Choroid plexus epithelial cell (primary cell): ENCODE measurements around the gene CIT.

Source experiments
- DNase-seq: peaks from one replicate; pipeline ENCODE4 v3.0.0-alpha.2; 2010; ENCODE audit warnings: low read depth
- H3K4me3 ChIP-seq: 2 replicates; pipeline ENCODE4 v1.5.1; 2011; ENCODE audit warnings: low read depth, mild to moderate bottlenecking, control low read depth, low read length, moderate library complexity
- CTCF ChIP-seq: conservative IDR thresholded peaks from 2 replicates; pipeline ENCODE4 v1.5.1; 2011; ENCODE audit warnings: low read depth, mild to moderate bottlenecking, control low read depth, inconsistent platforms, low read length, moderate library complexity

Gene CIT

GRCh38 chr12:119649202-119649808, 227.8 kb downstream of the CIT start:
- DNase-seq = peak; percentile 11

DNA sequence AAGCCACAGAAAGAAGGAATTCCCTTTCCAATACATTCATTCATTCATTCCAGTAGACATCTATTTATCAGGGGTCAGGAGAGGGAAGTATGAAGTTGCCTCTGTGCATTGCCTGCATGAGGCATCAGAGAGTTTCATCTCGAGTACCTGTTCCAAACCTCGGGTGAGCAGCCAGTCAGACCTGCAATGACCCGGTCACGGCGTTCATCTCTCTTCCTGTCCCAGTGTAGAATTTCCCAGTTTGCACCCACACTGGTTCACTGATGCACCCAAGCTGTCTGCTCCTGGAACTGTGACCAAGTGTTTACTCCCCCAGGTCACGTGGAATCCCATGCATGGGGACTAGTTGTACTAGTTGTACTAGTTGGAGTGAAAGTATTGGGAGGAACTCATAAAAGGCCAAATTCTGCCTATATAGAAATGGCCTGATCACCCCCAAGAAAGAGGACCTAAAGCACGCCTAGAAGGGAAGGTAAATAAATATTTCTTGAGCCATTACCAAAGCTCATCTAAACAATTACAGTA, 231.5 kb downstream of the CIT start:
- no peak overlapping the region for H3K4me3 ChIP-seq
- DNase-seq = no peak
- no peak for TF ChIP-seq CTCF

More at GRCh38 chr12:119649202-119649808, 227.8 kb downstream of the CIT start:
- peak; percentile 73 for TF ChIP-seq CTCF
- H3K4me3 ChIP-seq = no peak overlapping the region

- no peak for DNase-seq
- no peak overlapping the region for H3K4me3 ChIP-seq
- TF ChIP-seq CTCF = no peak
These were observed 232.2 kb downstream of the CIT start for GRCh38 chr12:119644930-119645329.

DNA sequence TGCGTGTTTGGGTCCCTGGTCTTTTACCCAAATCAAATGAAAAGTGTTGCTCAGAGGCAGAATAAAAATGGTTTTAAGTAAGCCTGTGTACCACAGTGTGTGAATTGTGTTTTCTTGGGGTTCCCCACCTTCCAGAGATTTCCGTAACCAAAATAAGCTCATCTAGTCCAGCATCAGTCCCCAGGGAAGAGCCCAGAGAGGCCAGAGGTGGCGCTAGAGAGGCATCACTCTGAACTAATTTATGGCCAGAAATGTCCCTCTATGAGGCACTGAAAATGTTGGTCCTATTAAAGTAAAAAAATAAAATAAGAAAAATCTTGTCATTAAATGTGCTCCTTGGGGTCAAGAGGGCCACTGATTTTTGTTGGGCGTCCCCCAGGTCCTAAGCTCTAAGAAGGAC, 234.1 kb downstream of the CIT start:
- TF ChIP-seq CTCF = peak; percentile 32
- H3K4me3 ChIP-seq = no peak overlapping the region
- no peak for DNase-seq
